HCT116 (cell line): Measurements from ENCODE around the gene TTC33. TPM values are rescaled to one million over a fixed set of nuclear protein-coding genes. Genes with fewer than 3 reads are reported as not detected.

Experiments used
- ATAC-seq: fragments of 200-7000 bp; cut with Tn5 transposase; 2 replicates; pipeline ENCODE4 v1.9.1; 2020; ENCODE audit warnings: mild to moderate bottlenecking, moderate library complexity
- BruUV-seq: library from RNA; stranded (reverse); fragments of 400-500 nt; replicated peaks from 2 replicates; lab custom pipeline; 2021; lab: Mats Ljungman, UMichigan
- CTCF ChIA-PET: fragments of 300-600 bp; sonication (Branson Sonifier 250); formaldehyde crosslinking; loops from one replicate; lab custom pipeline; 2021; ENCODE audit warnings: antibody characterized with exemption; lab: Charles Lee
- POLR2A ChIA-PET: fragments of 300-600, 350-600 bp; sonication (Branson Sonifier 250); formaldehyde crosslinking; loops from one replicate; lab custom pipeline; 2021; ENCODE audit warnings: antibody characterized with exemption; lab: Charles Lee
- RAD21 ChIA-PET, 2 experiments: fragments of 300-600 bp; sonication (Branson Sonifier 250); formaldehyde crosslinking; loops; one replicate each; lab custom pipeline; 2023; ENCODE audit warnings: low total read pairs in 2 of 2; ENCODE audit not compliant: uncharacterized antibody in 2 of 2, unreplicated experiment in 2 of 2, low non-redundant PET in 1 of 2; lab: Charles Lee
- DNase-seq: peaks from one replicate; pipeline ENCODE4 v3.0.0-alpha.2; 2010; ENCODE audit warnings: low read depth, low spot score
- H2AFZ ChIP-seq: fragments of 200-600 bp; shearing (Covaris generic), sonication (generic); 2 replicates; pipeline ENCODE4 v1.6.1; 2017; ENCODE audit warnings: low read depth, mixed run types, mixed read lengths, antibody characterized with exemption, low read length; ENCODE audit not compliant: poor library complexity, severe bottlenecking
- H3K27ac ChIP-seq: 2 replicates; pipeline ENCODE4 v1.5.1; 2012; ENCODE audit warnings: low read depth, low read length
- H3K27me3 ChIP-seq: fragments of 200-600 bp; sonication (generic); 2 replicates; pipeline ENCODE4 v1.6.1; 2016; ENCODE audit warnings: mixed run types, low read length, mixed read lengths; ENCODE audit not compliant: insufficient read depth
- H3K36me3 ChIP-seq, 2 experiments: fragments of 200-500 bp in 1 of 2; fragments of 200-600 bp in 1 of 2; sonication (Bioruptor generic) in 1 of 2; sonication (generic) in 1 of 2; 2 replicates each; pipeline versions ENCODE4 v1.5.1 to v1.6.1; 2014 to 2016; ENCODE audit warnings: low read length in 2 of 2, inconsistent platforms in 1 of 2, mixed read lengths in 1 of 2, mixed run types in 1 of 2; ENCODE audit not compliant: insufficient read depth in 2 of 2, control insufficient read depth in 1 of 2
- H3K4me1 ChIP-seq, 2 experiments: fragments of 200-600 bp in 1 of 2; sonication (generic) in 1 of 2; 2 replicates each; pipeline versions ENCODE4 v1.5.1 to v1.6.1; 2012 to 2017; ENCODE audit warnings: low read length in 2 of 2, inconsistent platforms in 1 of 2, mild to moderate bottlenecking in 1 of 2, mixed read lengths in 1 of 2, mixed run types in 1 of 2, moderate library complexity in 1 of 2; ENCODE audit not compliant: insufficient read depth in 2 of 2, control insufficient read depth in 1 of 2
- H3K4me2 ChIP-seq: fragments of 200-600 bp; sonication (generic); 2 replicates; pipeline ENCODE4 v1.6.1; 2017; ENCODE audit warnings: mixed run types, low read length, mixed read lengths
- H3K4me3 ChIP-seq, 2 experiments: fragments of 200-600 bp in 1 of 2; sonication (generic) in 1 of 2; replicated peaks in 1 of 2; 2 replicates each; pipeline ENCODE4 v1.5.1; 2011 to 2016; ENCODE audit warnings: low read length in 2 of 2, control low read depth in 1 of 2, low read depth in 1 of 2, mild to moderate bottlenecking in 1 of 2, mixed read lengths in 1 of 2, mixed run types in 1 of 2
- H3K79me2 ChIP-seq: fragments of 200-600 bp; sonication (generic); 2 replicates; pipeline ENCODE4 v1.6.1; 2017; ENCODE audit warnings: mild to moderate bottlenecking, mixed run types, low read length, moderate library complexity, mixed read lengths; ENCODE audit not compliant: insufficient read depth
- H3K9ac ChIP-seq: fragments of 200-600 bp; sonication (generic); 2 replicates; pipeline ENCODE4 v1.6.1; 2016; ENCODE audit warnings: low read length, mixed read lengths
- H3K9me2 ChIP-seq: fragments of 200-600 bp; sonication (generic), shearing (Covaris generic); 2 replicates; pipeline ENCODE4 v1.6.1; 2017; ENCODE audit warnings: mixed run types, mild to moderate bottlenecking, moderate library complexity; ENCODE audit not compliant: insufficient read depth
- H3K9me3 ChIP-seq, 2 experiments: fragments of 200-500 bp in 1 of 2; fragments of 200-600 bp in 1 of 2; sonication (Bioruptor generic) in 1 of 2; sonication (generic) in 1 of 2; 2 replicates each; pipeline ENCODE4 v1.6.1; 2014 to 2017; ENCODE audit warnings: low read length in 2 of 2, mixed read lengths in 2 of 2, inconsistent platforms in 1 of 2, low read depth in 1 of 2, mild to moderate bottlenecking in 1 of 2, mixed run types in 1 of 2, moderate library complexity in 1 of 2; ENCODE audit not compliant: control insufficient read depth in 1 of 2, insufficient read depth in 1 of 2
- H4K20me1 ChIP-seq: fragments of 200-600 bp; sonication (generic), shearing (Covaris generic); 2 replicates; pipeline ENCODE4 v1.6.1; 2017; ENCODE audit warnings: mixed run types, mild to moderate bottlenecking, moderate library complexity; ENCODE audit not compliant: insufficient read depth
- ATF3 ChIP-seq: IDR thresholded peaks from 2 replicates; pipeline ENCODE4 v1.6.1; 2012
- CTCF ChIP-seq, 3 experiments: fragments of 200-600 bp in 1 of 3; sonication (generic) in 1 of 3; IDR thresholded peaks in 2 of 3; conservative IDR thresholded peaks in 1 of 3; 2 replicates each; pipeline ENCODE4 v1.5.1; 2012 to 2017; ENCODE audit warnings: low read depth in 2 of 3, low read length in 2 of 3, antibody characterized with exemption in 1 of 3, borderline replicate concordance in 1 of 3, control low read depth in 1 of 3, mild to moderate bottlenecking in 1 of 3, mixed read lengths in 1 of 3, mixed run types in 1 of 3, moderate library complexity in 1 of 3; ENCODE audit not compliant: insufficient read depth in 1 of 3
- ELF1 ChIP-seq: IDR thresholded peaks from 2 replicates; pipeline ENCODE4 v1.6.1; 2012; ENCODE audit warnings: low read depth, borderline replicate concordance
- MAX ChIP-seq: IDR thresholded peaks from 2 replicates; pipeline ENCODE4 v1.6.1; 2012
- POLR2A ChIP-seq: IDR thresholded peaks from 2 replicates; pipeline ENCODE4 v1.7.0; 2011; ENCODE audit warnings: borderline replicate concordance; ENCODE audit not compliant: insufficient read depth, insufficient read length; ENCODE audit errors: extremely low read depth
- SIN3A ChIP-seq: IDR thresholded peaks from 2 replicates; pipeline ENCODE4 v1.6.1; 2012; ENCODE audit warnings: low read depth
- SP1 ChIP-seq: IDR thresholded peaks from 2 replicates; pipeline ENCODE4 v1.6.1; 2012; ENCODE audit warnings: low read depth
- ZBTB33 ChIP-seq: IDR thresholded peaks from 2 replicates; pipeline ENCODE4 v1.6.1; 2011; ENCODE audit warnings: mild to moderate bottlenecking, low read length, moderate library complexity; ENCODE audit not compliant: insufficient replicate concordance; ENCODE audit errors: extremely low read depth
- ZFX ChIP-seq: fragments of 450-650 bp; IDR thresholded peaks from 2 replicates; pipeline ENCODE4 v1.6.1; 2017
- ZNF274 ChIP-seq: fragments of 200-500 bp; sonication (Bioruptor generic); IDR thresholded peaks from 2 replicates; pipeline ENCODE4 v1.6.1; 2014; ENCODE audit warnings: mild to moderate bottlenecking, low read depth, low read length, inconsistent platforms
- intact Hi-C: fragments of 100-400 bp; cut with micrococcal nuclease; formaldehyde crosslinking; loops from 2 replicates; pipeline ENCODE4 v1.10.0; 2022
- total RNA-seq: library from RNA; stranded (reverse); gene quantifications from one replicate; pipeline ENCODE4 v1.2.1, GENCODE V29; 2021; ENCODE audit not compliant: unreplicated experiment

The TTC33 gene
- total RNA-seq, 1 experiment from 2014 or later, result 14.5 TPM

- TF ChIP-seq MAX (no peak), ELF1 (no peak), ZNF274 (no peak), POLR2A (no peak), SIN3A (no peak), CTCF (IDR thresholded peaks at IDR 0.05 in 2 of 3, conservative IDR thresholded peaks at IDR 0.05 in 1 of 3; ENCODE audit: borderline replicate concordance in 1 of 3, insufficient read depth in 1 of 3, low read depth in 2 of 3, low read length in 2 of 3) (no peak), ZBTB33 (no peak), ZFX (no peak), ATF3 (no peak), SP1 (no peak)
- Histone ChIP-seq H3K9ac (no peak overlapping the region), H3K79me2 (no peaks in the 10 kb centered on the region), H3K9me3 (no peaks in the 10 kb centered on the region), H3K4me1 (peaks cover 3 to 5% of the 10 kb centered on the region in 2 experiments; a peak in 2 of 4 replicates), H3K27ac (no peak overlapping the region), H3K27me3 (no peaks in the 10 kb centered on the region), H3K9me2 (no peaks in the 10 kb centered on the region), H4K20me1 (no peaks in the 10 kb centered on the region), H3K36me3 (no peaks in the 10 kb centered on the region), H2AFZ (no peak overlapping the region), H3K4me3 (no peak overlapping the region), H3K4me2 (no peak overlapping the region)
- RAD21 ChIA-PET, result no interaction called here
- no TSS peak for BruUV-seq
- no peak for DNase-seq
- intact Hi-C loops, result no loop called here
- POLR2A ChIA-PET, result no interaction called here
- no peak for ATAC-seq
- CTCF ChIA-PET, result no interaction called here
Observed at GRCh38 chr5:40603378-40603777, 152.4 kb downstream of the TTC33 start.
